BLaER1 treated with 17β-estradiol and CSF1 and Interleukin-3, amounts not matched to agents 10 nM and 100 nM (cell line): ENCODE measurements around the gene GSTP1.
"Not testable (repeated sequence)": the region's sequence is repeated elsewhere in the genome, so short reads cannot be mapped to it uniquely, and the experiment has no call there.

Experiments used
- H3K27ac ChIP-seq, 11 experiments: shearing (Covaris generic); formaldehyde crosslinking; 2 replicates each; pipeline ENCODE4 v1.8.1; 2022
- H3K27me3 ChIP-seq, 11 experiments: shearing (Covaris generic); formaldehyde crosslinking; 2 replicates each; pipeline ENCODE4 v1.8.1; 2022
- H3K36me3 ChIP-seq, 11 experiments: shearing (Covaris generic); formaldehyde crosslinking; 2 replicates each; pipeline ENCODE4 v1.8.1; 2022
- H3K4me1 ChIP-seq, 10 experiments: shearing (Covaris generic); formaldehyde crosslinking; 2 replicates each; pipeline ENCODE4 v1.8.1; 2022
- H3K4me2 ChIP-seq, 11 experiments: shearing (Covaris generic); formaldehyde crosslinking; 2 replicates each; pipeline ENCODE4 v1.8.1; 2022
- H3K4me3 ChIP-seq, 10 experiments: shearing (Covaris generic); formaldehyde crosslinking; 2 replicates each; pipeline ENCODE4 v1.8.1; 2022
- H3K9ac ChIP-seq, 11 experiments: shearing (Covaris generic); formaldehyde crosslinking; 2 replicates each; pipeline ENCODE4 v1.8.1; 2022
- H3K9me3 ChIP-seq, 11 experiments: shearing (Covaris generic); formaldehyde crosslinking; replicated peaks in 1 of 11; 2 replicates each; pipeline ENCODE4 v1.8.1; 2022
- H4K20me1 ChIP-seq, 11 experiments: shearing (Covaris generic); formaldehyde crosslinking; 2 replicates each; pipeline ENCODE4 v1.8.1; 2022
- Cebpa-rat ChIP-seq, 11 experiments: shearing (Covaris generic); IDR thresholded peaks; 2 replicates each; pipeline ENCODE4 v1.8.1; 2022

GSTP1 gene

DNA sequence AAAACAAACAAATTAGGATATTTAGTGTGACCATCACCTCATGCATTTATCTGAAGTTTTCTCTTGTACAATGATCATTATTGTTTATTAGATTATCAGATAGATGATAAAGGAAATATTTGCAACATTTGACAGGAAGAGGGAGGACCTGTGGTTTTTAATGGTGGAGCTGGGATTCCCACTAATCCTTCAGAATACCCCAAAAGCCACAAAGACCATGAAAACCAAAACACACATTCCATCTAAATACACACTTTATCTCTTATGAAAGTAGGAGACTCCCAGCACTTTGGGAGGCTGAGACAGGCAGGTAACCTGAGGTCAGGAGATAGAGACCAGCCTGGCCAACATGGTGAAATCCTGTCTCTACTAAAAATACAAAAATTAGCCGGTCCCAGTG is 15.5 kb downstream of the GSTP1 start:
- Histone ChIP-seq H4K20me1 (no peaks in the 10 kb centered on the region), H3K9me3 (peaks cover 8 to 28% (median 24%) of the 10 kb centered on the region in 11 experiments; a peak in 20 of 22 replicates), H3K9ac (no peak overlapping the region), H3K4me3 (no peak overlapping the region), H3K36me3 (no peaks in the 10 kb centered on the region), H3K27me3 (peaks cover 0 to under 1% (median 0%) of the 10 kb centered on the region in 11 experiments; a peak in 1 of 22 replicates), H3K27ac (no peak overlapping the region), H3K4me2 (no peak overlapping the region), H3K4me1 (peaks cover 8 to 15% (median 11%) of the 10 kb centered on the region in 10 experiments; a peak in 19 of 20 replicates)
- TF ChIP-seq Cebpa-rat (IDR thresholded peaks at IDR 0.05), result no peak

DNA sequence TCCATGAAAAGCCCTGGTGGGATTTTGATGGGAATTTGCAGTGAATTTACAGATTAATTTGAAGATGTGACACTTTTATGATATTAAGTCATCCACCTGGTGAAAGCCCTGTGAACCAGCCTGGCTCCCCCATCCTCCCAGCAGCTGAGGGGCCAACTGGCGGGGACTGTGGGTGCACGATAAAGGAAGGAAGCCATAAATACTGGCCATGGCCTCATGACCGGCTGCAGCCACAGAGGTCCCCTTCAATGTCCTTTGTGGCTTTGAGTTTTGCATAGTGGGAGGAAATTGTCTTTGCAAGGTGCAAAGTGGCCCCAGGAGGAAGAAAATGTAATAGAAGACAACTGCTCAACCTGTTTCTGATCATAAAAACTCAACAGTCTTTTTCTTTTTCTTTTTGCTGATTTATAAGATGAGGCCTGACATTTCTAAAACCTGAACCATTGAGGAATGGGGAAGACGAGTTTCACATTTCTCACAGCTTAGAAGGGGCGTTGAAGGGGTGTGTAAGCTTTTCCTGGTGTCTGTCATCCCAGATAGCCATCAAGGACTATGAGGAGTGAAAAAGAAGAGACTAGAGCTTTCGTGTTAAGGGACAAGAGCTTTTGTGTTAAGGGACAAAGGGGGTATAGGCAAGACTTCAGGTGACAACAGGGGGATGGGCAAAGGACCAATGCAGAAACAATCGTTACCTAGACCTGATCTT is 16.9 kb downstream of the GSTP1 start:
- Histone ChIP-seq H3K9me3 (peaks cover 8 to 28% (median 24%) of the 10 kb centered on the region in 11 experiments; a peak in 20 of 22 replicates), H3K4me2 (peak overlapping the region; percentile 46 to 71 (median 56); a peak in 21 of 22 replicates), H3K4me3 (no peak overlapping the region), H3K9ac (no peak overlapping the region), H3K27ac (no peak overlapping the region), H3K36me3 (no peaks in the 10 kb centered on the region), H3K27me3 (peaks cover 0 to 4% (median 0%) of the 10 kb centered on the region in 11 experiments; a peak in 3 of 22 replicates), H3K4me1 (peaks cover 8 to 17% (median 13%) of the 10 kb centered on the region in 10 experiments; a peak in 19 of 20 replicates), H4K20me1 (no peaks in the 10 kb centered on the region)
- no peak for TF ChIP-seq Cebpa-rat (IDR thresholded peaks at IDR 0.05)

DNA sequence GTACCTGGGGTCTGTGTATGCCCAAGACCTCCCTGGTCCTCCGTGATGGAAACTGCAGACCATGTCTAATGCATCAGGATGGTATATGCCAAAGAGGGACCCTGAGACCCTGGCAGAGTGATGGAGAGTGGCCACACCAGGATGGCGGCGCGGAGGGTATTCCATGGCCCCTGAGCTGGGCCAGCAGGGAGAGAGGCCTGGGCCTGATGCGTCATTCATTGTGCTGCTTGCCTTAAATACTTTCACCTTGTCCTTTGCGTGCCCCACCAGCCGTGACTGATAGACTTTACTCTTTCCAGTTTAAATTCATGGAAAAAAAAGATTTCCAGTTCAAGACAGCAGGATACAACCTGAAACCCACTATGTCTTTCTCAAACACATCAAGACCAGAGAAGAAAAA is 17.5 kb downstream of the GSTP1 start:
- Histone ChIP-seq H3K4me3 (no peak overlapping the region), H3K4me2 (peak overlapping the region in 9 of 11 experiments; percentile 4 to 71 (median 57); a peak in 14 of 22 replicates), H3K9me3 (peaks cover 8 to 28% (median 24%) of the 10 kb centered on the region in 11 experiments; a peak in 20 of 22 replicates), H3K27ac (no peak overlapping the region), H4K20me1 (no peaks in the 10 kb centered on the region), H3K4me1 (peaks cover 11 to 23% (median 19%) of the 10 kb centered on the region in 10 experiments), H3K27me3 (peaks cover 0 to 4% (median 0%) of the 10 kb centered on the region in 11 experiments; a peak in 3 of 22 replicates), H3K36me3 (no peaks in the 10 kb centered on the region), H3K9ac (no peak overlapping the region)
- no peak for TF ChIP-seq Cebpa-rat (IDR thresholded peaks at IDR 0.05)

DNA sequence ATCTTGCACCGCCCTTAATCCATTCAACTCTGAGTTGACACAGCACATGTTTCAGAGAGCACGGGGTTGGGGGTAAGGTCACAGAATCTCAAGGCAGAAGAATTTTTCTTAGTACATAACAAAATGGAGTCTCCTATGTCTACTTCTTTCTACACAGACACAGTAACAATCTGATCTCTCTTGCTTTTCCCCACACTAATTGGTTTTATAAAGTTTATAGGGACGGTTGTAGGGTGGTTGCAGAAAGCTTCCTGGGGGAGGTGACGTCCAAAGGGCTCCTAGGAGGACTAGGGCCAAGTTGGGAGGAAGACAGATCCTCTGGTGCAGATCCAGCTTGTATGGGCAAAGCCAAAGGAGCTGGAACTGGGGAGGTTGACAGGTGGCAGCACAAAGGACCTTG is 20.5 kb downstream of the GSTP1 start:
- not testable (repeated sequence) for H3K9ac ChIP-seq, H3K27ac ChIP-seq, H4K20me1 ChIP-seq, H3K4me3 ChIP-seq, H3K4me2 ChIP-seq, H3K9me3 ChIP-seq, H3K27me3 ChIP-seq
- Histone ChIP-seq H3K36me3 (peaks cover 10 to 13% (median 11%) of the 10 kb centered on the region in 11 experiments), H3K4me1 (peaks cover 26 to 41% (median 35%) of the 10 kb centered on the region in 10 experiments)

DNA sequence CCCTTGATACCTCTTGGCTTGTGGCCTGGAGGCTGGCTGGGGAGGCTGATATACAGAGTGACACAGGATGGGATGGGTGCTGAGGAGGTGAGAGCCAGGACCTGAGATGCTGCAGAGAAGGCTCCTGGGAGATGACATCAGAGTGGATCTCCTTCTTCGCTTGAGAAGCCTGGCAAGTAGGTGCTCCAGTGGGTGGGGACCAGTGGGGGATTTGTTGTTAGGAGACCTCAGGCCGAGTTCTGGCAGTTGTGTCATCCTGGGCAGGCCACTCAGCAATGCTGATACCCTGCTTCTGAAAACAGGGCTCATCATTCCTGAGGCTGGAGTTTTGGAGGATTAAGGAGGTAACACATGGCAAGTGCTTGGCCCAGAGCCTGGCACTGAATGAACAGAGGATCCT is 21.2 kb downstream of the GSTP1 start:
- peaks cover 26 to 40% (median 35%) of the 10 kb centered on the region in 10 experiments for H3K4me1 ChIP-seq
- peaks cover 0 to 4% (median 0%) of the 10 kb centered on the region in 11 experiments; a peak in 3 of 22 replicates for H3K27me3 ChIP-seq
- H3K4me3 ChIP-seq, result no peak overlapping the region
- H3K27ac ChIP-seq, result no peak overlapping the region
- no peak for TF ChIP-seq Cebpa-rat (IDR thresholded peaks at IDR 0.05)
- no peaks in the 10 kb centered on the region for H3K9me3 ChIP-seq
- peaks cover 0 to 11% (median 0%) of the 10 kb centered on the region in 11 experiments; a peak in 1 of 22 replicates for H4K20me1 ChIP-seq
- H3K4me2 ChIP-seq, result peak overlapping the region in 2 of 11 experiments; percentile 96 to 98; a peak in 1 of 22 replicates
- peak overlapping the region in 1 of 11 experiments; percentile 94; a peak in 2 of 22 replicates for H3K9ac ChIP-seq
- peaks cover 16 to 20% (median 18%) of the 10 kb centered on the region in 11 experiments for H3K36me3 ChIP-seq

DNA sequence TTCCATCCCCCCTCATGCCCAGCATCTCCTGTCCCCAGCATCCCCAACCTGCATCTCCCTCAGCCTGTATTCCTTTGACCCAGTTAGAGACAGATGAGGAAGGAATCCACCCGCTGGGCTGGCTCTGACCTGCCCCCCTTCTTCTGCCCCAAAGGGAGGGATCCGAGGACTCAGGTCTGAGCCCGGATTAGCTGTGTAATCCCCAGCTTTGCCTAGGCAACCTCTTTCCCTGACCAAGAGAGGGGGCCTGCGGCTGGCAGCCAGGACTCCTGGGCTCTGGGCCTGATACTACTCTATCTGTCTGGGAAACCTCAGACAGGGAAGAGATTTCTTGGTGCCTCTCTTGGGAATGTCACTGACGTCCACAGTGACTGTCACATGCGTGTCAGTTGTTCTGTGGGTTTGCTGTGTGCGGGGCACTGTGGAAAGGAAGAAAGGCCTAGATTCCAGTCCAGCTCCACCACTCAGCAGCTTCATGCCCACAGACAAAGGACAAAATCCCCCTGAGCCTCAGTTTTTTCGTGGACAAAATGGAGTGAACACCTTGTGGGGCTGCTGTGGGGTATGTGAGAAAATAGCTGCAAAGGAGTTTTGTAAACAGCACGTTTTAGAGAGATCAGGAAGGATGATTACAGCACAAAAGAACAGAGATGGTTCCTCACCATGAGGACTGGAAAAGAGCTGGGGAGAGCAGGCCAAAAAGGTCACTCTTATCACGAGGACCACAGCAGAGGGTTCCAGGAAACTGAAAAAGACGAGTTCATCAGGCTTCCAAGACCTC is 21.8 kb downstream of the GSTP1 start:
- Histone ChIP-seq H3K4me2 (peak overlapping the region in 9 of 11 experiments; percentile 87 to 98 (median 95); a peak in 12 of 22 replicates), H3K36me3 (peaks cover 21 to 26% (median 24%) of the 10 kb centered on the region in 11 experiments), H3K4me1 (peaks cover 22 to 36% (median 31%) of the 10 kb centered on the region in 10 experiments), H3K9me3 (no peaks in the 10 kb centered on the region), H3K27ac (no peak overlapping the region), H3K9ac (peak overlapping the region in 1 of 11 experiments; percentile 94; a peak in 4 of 22 replicates), H4K20me1 (peaks cover 0 to 13% (median 0%) of the 10 kb centered on the region in 11 experiments; a peak in 2 of 22 replicates), H3K4me3 (no peak overlapping the region), H3K27me3 (peaks cover 0 to 4% (median 0%) of the 10 kb centered on the region in 11 experiments; a peak in 3 of 22 replicates)
- no peak for TF ChIP-seq Cebpa-rat (IDR thresholded peaks at IDR 0.05)

DNA sequence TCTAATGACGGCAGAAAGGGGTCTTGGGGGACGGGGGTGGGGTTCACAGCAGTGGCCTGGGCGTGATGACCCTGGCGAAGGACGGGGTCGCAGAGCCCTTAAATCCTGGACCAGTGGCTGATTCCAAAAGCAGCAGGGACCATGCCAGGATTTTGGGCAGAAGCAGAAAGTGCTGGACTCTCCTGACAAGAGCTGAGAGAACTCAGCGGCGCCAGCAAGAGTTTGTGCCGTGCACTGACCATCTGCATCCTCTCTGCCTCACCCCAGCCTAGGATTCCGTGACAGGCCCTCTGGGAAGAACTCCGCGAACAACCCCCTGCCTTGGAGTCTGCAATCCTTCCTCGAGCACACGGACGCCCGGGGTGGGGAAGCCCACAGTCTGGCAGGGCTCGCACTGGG is 22.5 kb downstream of the GSTP1 start:
- Histone ChIP-seq H3K27ac (0 out of 22 replicates have a peak overlapping the region, but pooled peaks of 1 of the 11 experiments have one; percentile 82), H4K20me1 (peaks cover 0 to 18% (median 0%) of the 10 kb centered on the region in 11 experiments; a peak in 2 of 22 replicates), H3K4me3 (peak overlapping the region; percentile 85 to 99 (median 94)), H3K9ac (peak overlapping the region; percentile 89 to 95 (median 91); a peak in 20 of 22 replicates), H3K9me3 (no peaks in the 10 kb centered on the region), H3K4me1 (peaks cover 17 to 29% (median 25%) of the 10 kb centered on the region in 10 experiments), H3K27me3 (peaks cover 0 to 4% (median 0%) of the 10 kb centered on the region in 11 experiments; a peak in 3 of 22 replicates), H3K4me2 (peak overlapping the region; percentile 87 to 98 (median 95)), H3K36me3 (peaks cover 27 to 33% (median 30%) of the 10 kb centered on the region in 11 experiments)
- TF ChIP-seq Cebpa-rat (IDR thresholded peaks at IDR 0.05), result no peak

DNA sequence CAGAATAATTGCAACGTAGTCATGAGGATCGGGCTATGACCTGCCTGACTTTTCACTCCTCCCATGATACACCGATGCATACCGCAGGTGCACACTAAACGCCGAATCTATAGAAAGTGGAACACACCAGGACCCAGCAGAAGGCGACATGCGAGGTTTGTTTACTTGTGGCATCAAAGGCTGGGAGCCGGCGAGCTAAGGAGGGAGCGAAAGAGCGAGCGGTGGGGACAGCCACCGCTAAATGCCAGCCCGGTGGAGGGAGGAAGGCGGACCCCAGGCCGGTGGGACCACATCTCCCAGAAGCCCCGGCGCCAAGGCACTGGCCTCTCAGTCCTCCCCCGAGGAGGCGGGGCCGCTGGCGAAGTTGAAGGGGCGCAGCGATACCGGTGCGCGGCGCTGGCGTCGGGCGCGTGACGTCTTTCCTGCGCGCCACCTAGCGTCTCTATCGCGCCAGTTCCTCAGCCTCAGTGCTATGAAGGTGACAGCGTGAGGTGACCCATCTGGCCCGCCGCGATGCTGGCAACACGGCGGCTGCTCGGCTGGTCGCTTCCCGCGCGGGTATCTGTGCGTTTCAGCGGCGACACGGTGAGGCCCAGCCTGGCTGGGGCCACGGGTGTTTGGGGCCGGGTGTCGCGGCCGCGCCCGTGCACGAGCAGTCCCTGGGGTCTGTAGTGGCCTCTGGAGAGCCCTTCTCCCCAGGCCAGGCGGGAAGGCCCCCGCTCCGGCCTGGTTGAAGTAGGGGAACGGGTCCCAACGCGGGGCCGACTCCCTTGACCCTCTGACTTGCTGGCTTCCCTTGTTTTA is 23.1 kb downstream of the GSTP1 start, which contains the start of gene NDUFV1:
TSS of gene NDUFV1 (plus strand) at position 445 of the 804 bp plus-strand sequence. CDS start at position 514, 69 bp downstream.
- Histone ChIP-seq H3K9me3 (no peaks in the 10 kb centered on the region), H3K4me1 (peaks cover 17 to 28% (median 25%) of the 10 kb centered on the region in 10 experiments), H4K20me1 (peaks cover 0 to 24% (median 0%) of the 10 kb centered on the region in 11 experiments; a peak in 3 of 22 replicates), H3K27ac (peak within 1 kb of the TSS; percentile 72 to 88 (median 82)), H3K27me3 (peaks cover 0 to 4% (median 0%) of the 10 kb centered on the region in 11 experiments; a peak in 3 of 22 replicates), H3K4me3 (peak within 1 kb of the TSS; percentile 85 to 99 (median 94)), H3K36me3 (peaks cover 33 to 39% (median 36%) of the 10 kb centered on the region in 11 experiments), H3K9ac (peak within 1 kb of the TSS; percentile 89 to 95 (median 91)), H3K4me2 (peak within 1 kb of the TSS; percentile 89 to 99 (median 96))
- TF ChIP-seq Cebpa-rat (IDR thresholded peaks at IDR 0.05), result no peak
